PFSK-1 (cell line): ENCODE results near the gene BCL6B.

ENCODE experiments used
- FOXP2 ChIP-seq: optimal IDR thresholded peaks from 2 replicates; pipeline ENCODE3; 2011; ENCODE audit warnings: borderline replicate concordance, control low read depth, inconsistent platforms; ENCODE audit not compliant: insufficient read depth; ENCODE audit errors: extremely low read length, extremely low read depth
- POLR2AphosphoS5 ChIP-seq: IDR thresholded peaks from 2 replicates; pipeline ENCODE4 v1.6.1; 2012; ENCODE audit warnings: low read depth, mild to moderate bottlenecking, control low read depth, low read length, moderate library complexity
- REST ChIP-seq, 2 experiments: IDR thresholded peaks; 2 replicates each; pipeline versions ENCODE4 v1.6.1 to v1.8.0; 2011 to 2012; ENCODE audit warnings: low read depth in 2 of 2, low read length in 2 of 2, control low read depth in 1 of 2, inconsistent platforms in 1 of 2, mild to moderate bottlenecking in 1 of 2, moderate library complexity in 1 of 2; ENCODE audit not compliant: insufficient read depth in 1 of 2
- SIN3A ChIP-seq: IDR thresholded peaks from 2 replicates; pipeline ENCODE4 v1.6.1; 2012; ENCODE audit warnings: mild to moderate bottlenecking, low read length, moderate library complexity, borderline replicate concordance; ENCODE audit not compliant: insufficient read depth
- TAF1 ChIP-seq: IDR thresholded peaks from 2 replicates; pipeline ENCODE4 v1.6.1; 2012; ENCODE audit warnings: low read length, control low read depth, borderline replicate concordance; ENCODE audit not compliant: insufficient read depth

BCL6B gene

GRCh38 chr17:7029659-7030058, 6.8 kb downstream of the BCL6B start:
- no peak for TF ChIP-seq TAF1
- no peak for TF ChIP-seq POLR2AphosphoS5
- no peak for TF ChIP-seq FOXP2
- TF ChIP-seq SIN3A: no peak

GRCh38 chr17:7034955-7035590, 12.2 kb downstream of the BCL6B start:
- TF ChIP-seq FOXP2 (no peak), SIN3A (no peak), POLR2AphosphoS5 (no peak), TAF1 (no peak), REST (IDR thresholded peaks at IDR 0.05; ENCODE audit: insufficient read depth in 1 of 2, low read depth in 2 of 2, low read length in 2 of 2) (no peak)

GRCh38 chr17:7035591-7036368, 12.9 kb downstream of the BCL6B start, which contains the start of gene SLC16A13:
Gene SLC16A13, plus strand, starts transcription at chr17:7036015. Its CDS starts 368 bp downstream, at chr17:7036383.
- peak; percentile 34 for TF ChIP-seq FOXP2
- peak; percentile 45; the same call in 1 of the 2 replicates for TF ChIP-seq TAF1
- peak; percentile 86 for TF ChIP-seq POLR2AphosphoS5
- TF ChIP-seq REST (IDR thresholded peaks at IDR 0.05; ENCODE audit: insufficient read depth in 1 of 2, low read depth in 2 of 2, low read length in 2 of 2): no peak; a peak in 1 of 4 replicates
- peak; percentile 57; the same call in 1 of the 2 replicates for TF ChIP-seq SIN3A

GRCh38 chr17:7038025-7038862, 15.4 kb downstream of the BCL6B start:
- TF ChIP-seq FOXP2: no peak
- no peak for TF ChIP-seq REST (IDR thresholded peaks at IDR 0.05; ENCODE audit: insufficient read depth in 1 of 2, low read depth in 2 of 2, low read length in 2 of 2)
- TF ChIP-seq TAF1: no peak
- no peak for TF ChIP-seq POLR2AphosphoS5
- no peak for TF ChIP-seq SIN3A

GRCh38 chr17:7039832-7040231, 17.0 kb downstream of the BCL6B start:
- TF ChIP-seq REST (IDR thresholded peaks at IDR 0.05; ENCODE audit: insufficient read depth in 1 of 2, low read depth in 2 of 2, low read length in 2 of 2) (no peak), FOXP2 (no peak), TAF1 (no peak), SIN3A (no peak), POLR2AphosphoS5 (no peak)
